K562 (cell line): ENCODE measurements around the gene RPL3. TPM values are rescaled to one million over a fixed set of nuclear protein-coding genes. Genes with fewer than 3 reads are reported as not detected.

Experiments used
- ATAC-seq: fragments of 200-7000 bp; cut with Tn5 transposase; 3 replicates; pipeline ENCODE4 v1.9.1; 2020; ENCODE audit warnings: moderate library complexity
- BruUV-seq: library from RNA; stranded (reverse); fragments of 400-500 nt; replicated peaks from 2 replicates; lab custom pipeline; 2021; lab: Mats Ljungman, UMichigan
- CTCF ChIA-PET: fragments of 300-600 bp; formaldehyde crosslinking; extraction: SDS; loops from one replicate; lab custom pipeline; 2021; ENCODE audit warnings: low intra/inter-chr PET ratio; lab: Yijun Ruan, JAX
- POLR2A ChIA-PET: fragments of 300-600, 350-650 bp; sonication (Branson Sonifier 250); formaldehyde crosslinking; extraction: SDS; loops from one replicate; lab custom pipeline; 2021; ENCODE audit warnings: antibody characterized with exemption, inconsistent platforms; lab: Yijun Ruan, JAX
- DNase-seq, 4 experiments: peaks; one replicate each; pipeline versions ENCODE4 v3.0.0 to v3.0.0-alpha.2; 2011 to 2018; ENCODE audit warnings: low spot score in 3 of 4, mixed read lengths in 3 of 4; ENCODE audit errors: extremely low read depth in 1 of 4
- FAIRE-seq: peaks from 2 replicates; lab custom pipeline; 2011; peaks lifted over from hg19 to GRCh38; lab: Jason Lieb, UNC
- H2AFZ ChIP-seq: 2 replicates; pipeline ENCODE4 v1.6.0; 2011; ENCODE audit warnings: low read depth, low read length, control low read depth, inconsistent platforms
- H3K27ac ChIP-seq: fragments of 200-600 bp; 3 replicates; pipeline ENCODE4 v1.8.0; 2011; ENCODE audit warnings: low read depth, mild to moderate bottlenecking, control low read depth, inconsistent platforms, low read length, moderate library complexity, mixed read lengths; ENCODE audit errors: extremely low read depth
- H3K27me3 ChIP-seq, 2 experiments: fragments of 300-600 bp in 1 of 2; 2 replicates in 1 of 2; 3 replicates in 1 of 2; pipeline versions ENCODE4 v1.6.0 to v1.8.0; 2011; ENCODE audit warnings: inconsistent platforms in 2 of 2, low read length in 2 of 2, mild to moderate bottlenecking in 1 of 2, mixed read lengths in 1 of 2, moderate library complexity in 1 of 2; ENCODE audit not compliant: control insufficient read depth in 2 of 2, insufficient read depth in 2 of 2
- H3K36me3 ChIP-seq: fragments of 300-600 bp; 3 replicates; pipeline ENCODE4 v1.8.0; 2011; ENCODE audit warnings: mild to moderate bottlenecking, low read length, inconsistent platforms; ENCODE audit not compliant: control insufficient read depth, insufficient read depth
- H3K4me1 ChIP-seq, 2 experiments: fragments of 200-600 bp in 1 of 2; replicated peaks in 1 of 2; 2 replicates in 1 of 2; 3 replicates in 1 of 2; pipeline versions ENCODE4 v1.5.1 to v1.8.0; 2011; ENCODE audit warnings: inconsistent platforms in 2 of 2, low read length in 2 of 2, mild to moderate bottlenecking in 1 of 2, mixed read lengths in 1 of 2, moderate library complexity in 1 of 2; ENCODE audit not compliant: control insufficient read depth in 2 of 2, insufficient read depth in 2 of 2
- H3K4me2 ChIP-seq: 2 replicates; pipeline ENCODE4 v1.6.1; 2011; ENCODE audit warnings: low read length, control low read depth, inconsistent platforms, mixed read lengths; ENCODE audit not compliant: insufficient read depth
- H3K4me3 ChIP-seq: fragments of 200-600 bp; sonication (generic), shearing (Covaris generic); 2 replicates; pipeline ENCODE4 v1.5.1; 2016; ENCODE audit warnings: control low read depth, inconsistent platforms
- H3K79me2 ChIP-seq: fragments of 200-600 bp; 3 replicates; pipeline ENCODE4 v1.8.0; 2011; ENCODE audit warnings: low read length, inconsistent platforms; ENCODE audit not compliant: control insufficient read depth, insufficient read depth
- H3K9ac ChIP-seq, 2 experiments: 2 replicates each; pipeline versions ENCODE4 v1.6.0 to v1.6.1; 2011; ENCODE audit warnings: low read depth in 2 of 2, low read length in 2 of 2, control low read depth in 1 of 2, inconsistent platforms in 1 of 2, mild to moderate bottlenecking in 1 of 2, mixed read lengths in 1 of 2; ENCODE audit not compliant: insufficient read depth in 1 of 2
- H3K9me1 ChIP-seq: one replicate; pipeline ENCODE4 v1.6.0; 2011; ENCODE audit warnings: inconsistent platforms, mild to moderate bottlenecking, low read length, moderate library complexity; ENCODE audit not compliant: control insufficient read depth, insufficient read depth
- H3K9me3 ChIP-seq: replicated peaks from 2 replicates; pipeline ENCODE4 v1.5.1; 2011; ENCODE audit warnings: low read depth, low read length, inconsistent platforms; ENCODE audit not compliant: control insufficient read depth, insufficient read depth
- H4K20me1 ChIP-seq: replicated peaks from 2 replicates; pipeline ENCODE4 v1.6.1; 2011; ENCODE audit warnings: low read length, inconsistent platforms, mixed read lengths; ENCODE audit not compliant: control insufficient read depth, insufficient read depth
- CREB1 ChIP-seq, 2 experiments: sonication (generic) in 1 of 2; formaldehyde crosslinking in 1 of 2; IDR thresholded peaks; 2 replicates each; pipeline versions ENCODE4 v1.6.1 to v1.8.0; 2012 to 2022; ENCODE audit warnings: inconsistent platforms in 1 of 2, mild to moderate bottlenecking in 1 of 2, missing genetic modification reagents in 1 of 2, moderate library complexity in 1 of 2
- GABPB1 ChIP-seq: sonication (generic); formaldehyde crosslinking; IDR thresholded peaks from 2 replicates; pipeline ENCODE4 v1.8.0; 2022; ENCODE audit warnings: mild to moderate bottlenecking, missing genetic modification reagents
- HIVEP1 ChIP-seq: fragments of 250-450 bp; sonication (Bioruptor Pico); IDR thresholded peaks from 2 replicates; pipeline ENCODE4 v1.4.0; 2020; ENCODE audit warnings: mild to moderate bottlenecking
- HMG20B ChIP-seq: fragments of 250-450 bp; sonication (Bioruptor Pico); IDR thresholded peaks from 2 replicates; pipeline ENCODE4 v1.5.0; 2021; ENCODE audit warnings: mild to moderate bottlenecking
- KDM5B ChIP-seq: fragments of 200-600 bp; sonication (generic); IDR thresholded peaks from 2 replicates; pipeline ENCODE4 v1.6.1; 2012; ENCODE audit warnings: low read depth, mild to moderate bottlenecking, moderate library complexity, low read length, control low read depth, inconsistent platforms; ENCODE audit not compliant: insufficient replicate concordance
- POLR2AphosphoS5 ChIP-seq: IDR thresholded peaks from 2 replicates; pipeline ENCODE4 v1.6.1; 2011; ENCODE audit warnings: mild to moderate bottlenecking, low read depth, low read length, moderate library complexity; ENCODE audit not compliant: control insufficient read depth, insufficient read depth
- POLR2G ChIP-seq: fragments of 200-400 bp; formaldehyde crosslinking; IDR thresholded peaks from 2 replicates; pipeline ENCODE4 v1.6.1; 2017; ENCODE audit warnings: low read depth, mild to moderate bottlenecking, antibody characterized with exemption, low read length, moderate library complexity
- RBFOX2 ChIP-seq: fragments of 200-400 bp; formaldehyde crosslinking; IDR thresholded peaks from 2 replicates; pipeline ENCODE4 v1.6.1; 2017; ENCODE audit warnings: low read depth, mild to moderate bottlenecking, low read length, moderate library complexity
- RNF2 ChIP-seq: sonication (generic); IDR thresholded peaks from 2 replicates; pipeline ENCODE4 v1.6.1; 2016
- SMARCC2 ChIP-seq: fragments of 450-650 bp; IDR thresholded peaks from 2 replicates; pipeline ENCODE4 v1.6.1; 2017; ENCODE audit warnings: antibody characterized with exemption, moderate library complexity, mild to moderate bottlenecking, low read depth
- SOX6 ChIP-seq: fragments of 450-650 bp; IDR thresholded peaks from 2 replicates; pipeline ENCODE4 v1.6.1; 2014; ENCODE audit warnings: mild to moderate bottlenecking
- ZC3H8 ChIP-seq: fragments of 450-650 bp; IDR thresholded peaks from 2 replicates; pipeline ENCODE4 v1.6.1; 2017
- ZFP1 ChIP-seq: fragments of 450-650 bp; formaldehyde crosslinking; IDR thresholded peaks from 2 replicates; pipeline ENCODE4 v1.4.0; 2020; ENCODE audit warnings: mild to moderate bottlenecking, mixed read lengths
- ZNF282 ChIP-seq: sonication (generic); formaldehyde crosslinking; IDR thresholded peaks from 2 replicates; pipeline ENCODE4 v1.8.1; 2023; ENCODE audit warnings: missing genetic modification reagents
- ZNF347 ChIP-seq: fragments of 450-650 bp; formaldehyde crosslinking; IDR thresholded peaks from 2 replicates; pipeline ENCODE4 v1.4.0; 2020; ENCODE audit warnings: low read depth, mild to moderate bottlenecking, moderate library complexity
- WGBS: fragments of 100-300 bp; shearing (Covaris generic); methylation state at CpG from one replicate; pipeline ENCODE4 v1.1.6; 2016; ENCODE audit warnings: low coverage, mixed read lengths; ENCODE audit not compliant: insufficient coverage; ENCODE audit errors: missing lambda C conversion rate; 5-methylcytosine and 5-hydroxymethylcytosine counted together
- in situ Hi-C: fragments of 300-500 bp; cut with MboI; formaldehyde crosslinking; loops from 4 replicates; pipeline ENCODE4 v1.15.0; 2018; ENCODE audit warnings: inconsistent platforms, mixed read lengths
- intact Hi-C: fragments of 100-400 bp; cut with micrococcal nuclease; formaldehyde crosslinking; loops from 2 replicates; pipeline ENCODE4 v1.14.2; 2022
- polyA plus RNA-seq, 8 experiments: library from polyadenylated mRNA; depleted of rRNA in 4 of 8; stranded (reverse) in 5 of 8; unstranded in 3 of 8; fragments of >200 nt; fragmentation: Nextera tagmentation in 2 of 8; fragmentation: Illumina TruSeq in 1 of 8; extraction: Ambion mirVana in 2 of 8; extraction: Trizol in 1 of 8; gene quantifications; 2 replicates each; pipeline versions ENCODE4 v1.2.1 to v1.2.3, GENCODE V29; 2011 to 2014; ENCODE audit warnings: inconsistent platforms in 1 of 8, missing spikeins in 1 of 8
- total RNA-seq, 7 experiments: library from RNA; depleted of rRNA in 6 of 7; stranded (reverse); fragments of >200 nt in 6 of 7; fragmentation: Illumina TruSeq in 2 of 7; extraction: Trizol in 2 of 7; gene quantifications; 2 replicates each; pipeline versions ENCODE4 v1.2.1 to v1.2.3, GENCODE V29; 2011 to 2021; ENCODE audit warnings: low replicate concordance in 1 of 7
- TF ChIP-seq, protein P1 (sequence below): sonication (generic); formaldehyde crosslinking; IDR thresholded peaks from 2 replicates; pipeline ENCODE4 v1.8.1; 2023; ENCODE audit warnings: mild to moderate bottlenecking, missing genetic modification reagents
- TF ChIP-seq, protein P2 (sequence below): fragments of 250-450 bp; sonication (Bioruptor Pico); IDR thresholded peaks from 2 replicates; pipeline ENCODE4 v1.8.0; 2022; ENCODE audit warnings: moderate library complexity, mild to moderate bottlenecking, inconsistent platforms
- TF ChIP-seq, protein P3 (sequence below): fragments of 450-650 bp; formaldehyde crosslinking; IDR thresholded peaks from 2 replicates; pipeline ENCODE4 v1.4.0; 2020; ENCODE audit warnings: mild to moderate bottlenecking, mixed read lengths

Gene RPL3
- total and polyA plus RNA-seq, 9 of the 15 experiments (the other 6 are each of a cell fraction or from before 2014, with no cell fraction given), result 1,624 to 4,066 (median 2,565) TPM

DNA sequence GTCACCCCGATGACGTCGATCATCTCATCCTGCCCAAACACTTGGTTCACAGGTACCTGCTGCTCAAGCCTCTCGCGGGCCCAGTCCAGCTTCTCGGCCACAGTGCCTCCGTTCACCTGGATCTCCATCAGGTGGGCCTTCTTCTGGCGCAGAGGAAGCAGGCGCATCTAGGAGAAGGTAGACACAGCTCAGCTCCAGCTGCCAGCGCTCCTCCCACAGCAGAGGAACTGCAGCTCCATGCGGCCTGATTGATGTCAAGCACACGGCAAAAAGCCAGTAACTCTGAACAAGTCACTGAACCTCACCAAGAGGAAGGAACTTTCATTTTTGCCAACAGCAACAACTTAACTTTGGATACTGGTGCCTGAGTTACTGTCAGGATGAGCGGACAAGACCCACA, 4.0 kb downstream of the RPL3 start:
- peak overlapping the region; percentile 89 to 100; a peak in 3 of 4 replicates for H3K9ac ChIP-seq
- in situ Hi-C loops, result no loop called here
- peak overlapping the region; percentile 99 for H3K4me2 ChIP-seq
- CTCF ChIA-PET, result interaction anchor here (0.6 to 1.2 kb wide), 2 partner anchors 66 to 144 kb away, joined by 3 to 9 read pairs; no protein-coding TSS in a partner anchor
- peaks cover 76% of the 10 kb centered on the region for H4K20me1 ChIP-seq
- H3K79me2 ChIP-seq, result peaks cover 64% of the 10 kb centered on the region
- FAIRE-seq (no peak), DNase-seq (no peak), ATAC-seq (no peak)
- 65% methylated on average over 13 of the region's 13 CpGs for WGBS
- no peaks in the 10 kb centered on the region for H3K9me3 ChIP-seq
- peak overlapping the region; percentile 86; the same call in 2 of the 3 replicates for H3K27ac ChIP-seq
- intact Hi-C loops, result no loop called here
- peaks cover 72% of the 10 kb centered on the region for H3K36me3 ChIP-seq
- BruUV-seq, result no TSS peak
- peaks cover 15 to 42% of the 10 kb centered on the region in 2 experiments; a peak in 4 of 5 replicates for H3K4me1 ChIP-seq
- POLR2A ChIA-PET, result interaction anchor here (0.6 to 7.1 kb wide), 18 partner anchors 9 to 208 kb away, joined by 3 to 136 read pairs (median 4); partner anchors contain the start of gene MIEF1
- H3K27me3 ChIP-seq, result no peaks in the 10 kb centered on the region
- no peak overlapping the region for H2AFZ ChIP-seq
- H3K9me1 ChIP-seq, result peaks cover 3% of the 10 kb centered on the region
- peak overlapping the region; percentile 69; the same call in 1 of the 2 replicates for H3K4me3 ChIP-seq
- TF ChIP-seq HIVEP1 (no peak), ZFP1 (CRISPR knock-in tag) (no peak), SMARCC2 (no peak), GABPB1 (CRISPR knock-in tag) (0 out of 2 replicates have a peak, but pooled peaks have one; percentile 22), ZNF282 (CRISPR knock-in tag) (0 out of 2 replicates have a peak, but pooled peaks have one; percentile 36), RBFOX2 (peak; percentile 72), ZNF347 (CRISPR knock-in tag) (no peak), HMG20B (CRISPR knock-in tag) (no peak), SOX6 (no peak), ZC3H8 (no peak), POLR2AphosphoS5 (peak; percentile 4; the same call in 1 of the 2 replicates), POLR2G (peak; percentile 55; the same call in 1 of the 2 replicates), CREB1 (IDR thresholded peaks at IDR 0.05) (no peak), CREB1 (CRISPR knock-in tag; IDR thresholded peaks at IDR 0.05) (peak; percentile 30; the same call in 1 of the 2 replicates), RNF2 (no peak), KDM5B (peak; percentile 16)
- TF ChIP-seq, protein P1, sequence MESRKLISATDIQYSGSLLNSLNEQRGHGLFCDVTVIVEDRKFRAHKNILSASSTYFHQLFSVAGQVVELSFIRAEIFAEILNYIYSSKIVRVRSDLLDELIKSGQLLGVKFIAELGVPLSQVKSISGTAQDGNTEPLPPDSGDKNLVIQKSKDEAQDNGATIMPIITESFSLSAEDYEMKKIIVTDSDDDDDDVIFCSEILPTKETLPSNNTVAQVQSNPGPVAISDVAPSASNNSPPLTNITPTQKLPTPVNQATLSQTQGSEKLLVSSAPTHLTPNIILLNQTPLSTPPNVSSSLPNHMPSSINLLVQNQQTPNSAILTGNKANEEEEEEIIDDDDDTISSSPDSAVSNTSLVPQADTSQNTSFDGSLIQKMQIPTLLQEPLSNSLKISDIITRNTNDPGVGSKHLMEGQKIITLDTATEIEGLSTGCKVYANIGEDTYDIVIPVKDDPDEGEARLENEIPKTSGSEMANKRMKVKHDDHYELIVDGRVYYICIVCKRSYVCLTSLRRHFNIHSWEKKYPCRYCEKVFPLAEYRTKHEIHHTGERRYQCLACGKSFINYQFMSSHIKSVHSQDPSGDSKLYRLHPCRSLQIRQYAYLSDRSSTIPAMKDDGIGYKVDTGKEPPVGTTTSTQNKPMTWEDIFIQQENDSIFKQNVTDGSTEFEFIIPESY (CRISPR knock-in tag), result 0 out of 2 replicates have a peak, but pooled peaks have one; percentile 37
- TF ChIP-seq, protein P2, sequence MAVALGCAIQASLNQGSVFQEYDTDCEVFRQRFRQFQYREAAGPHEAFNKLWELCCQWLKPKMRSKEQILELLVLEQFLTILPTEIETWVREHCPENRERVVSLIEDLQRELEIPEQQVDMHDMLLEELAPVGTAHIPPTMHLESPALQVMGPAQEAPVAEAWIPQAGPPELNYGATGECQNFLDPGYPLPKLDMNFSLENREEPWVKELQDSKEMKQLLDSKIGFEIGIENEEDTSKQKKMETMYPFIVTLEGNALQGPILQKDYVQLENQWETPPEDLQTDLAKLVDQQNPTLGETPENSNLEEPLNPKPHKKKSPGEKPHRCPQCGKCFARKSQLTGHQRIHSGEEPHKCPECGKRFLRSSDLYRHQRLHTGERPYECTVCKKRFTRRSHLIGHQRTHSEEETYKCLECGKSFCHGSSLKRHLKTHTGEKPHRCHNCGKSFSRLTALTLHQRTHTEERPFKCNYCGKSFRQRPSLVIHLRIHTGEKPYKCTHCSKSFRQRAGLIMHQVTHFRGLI (CRISPR knock-in tag), result no peak
- TF ChIP-seq, protein P3, sequence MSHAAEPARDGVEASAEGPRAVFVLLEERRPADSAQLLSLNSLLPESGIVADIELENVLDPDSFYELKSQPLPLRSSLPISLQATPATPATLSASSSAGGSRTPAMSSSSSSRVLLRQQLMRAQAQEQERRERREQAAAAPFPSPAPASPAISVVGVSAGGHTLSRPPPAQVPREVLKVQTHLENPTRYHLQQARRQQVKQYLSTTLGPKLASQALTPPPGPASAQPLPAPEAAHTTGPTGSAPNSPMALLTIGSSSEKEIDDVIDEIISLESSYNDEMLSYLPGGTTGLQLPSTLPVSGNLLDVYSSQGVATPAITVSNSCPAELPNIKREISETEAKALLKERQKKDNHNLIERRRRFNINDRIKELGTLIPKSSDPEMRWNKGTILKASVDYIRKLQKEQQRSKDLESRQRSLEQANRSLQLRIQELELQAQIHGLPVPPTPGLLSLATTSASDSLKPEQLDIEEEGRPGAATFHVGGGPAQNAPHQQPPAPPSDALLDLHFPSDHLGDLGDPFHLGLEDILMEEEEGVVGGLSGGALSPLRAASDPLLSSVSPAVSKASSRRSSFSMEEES (CRISPR knock-in tag), result no peak
